Choroid plexus epithelial cell (primary cell): Measurements from ENCODE around the gene ARMH3.
"Not testable (repeated sequence)": the region's sequence is repeated elsewhere in the genome, so short reads cannot be mapped to it uniquely, and the experiment has no call there.

ENCODE experiments used
- DNase-seq: peaks from one replicate; pipeline ENCODE4 v3.0.0-alpha.2; 2010; ENCODE audit warnings: low read depth
- H3K4me3 ChIP-seq: 2 replicates; pipeline ENCODE4 v1.5.1; 2011; ENCODE audit warnings: low read depth, mild to moderate bottlenecking, control low read depth, low read length, moderate library complexity
- CTCF ChIP-seq: conservative IDR thresholded peaks from 2 replicates; pipeline ENCODE4 v1.5.1; 2011; ENCODE audit warnings: low read depth, mild to moderate bottlenecking, control low read depth, inconsistent platforms, low read length, moderate library complexity

Gene ARMH3

GRCh38 chr10:101986624-101986971 lies 69.4 kb downstream of the ARMH3 start:
- no peak overlapping the region for H3K4me3 ChIP-seq
- peak; percentile 53 for DNase-seq
- no peak for TF ChIP-seq CTCF

GRCh38 chr10:101980677-101981076 lies 75.3 kb downstream of the ARMH3 start:
- not testable (repeated sequence) for H3K4me3 ChIP-seq, DNase-seq

- no peak for TF ChIP-seq CTCF
- no peak overlapping the region for H3K4me3 ChIP-seq
- peak; percentile 26 for DNase-seq
Measured at GRCh38 chr10:101974091-101974971, 81.6 kb downstream of the ARMH3 start.

- no peak overlapping the region for H3K4me3 ChIP-seq
- TF ChIP-seq CTCF: no peak
- peak; percentile 27 for DNase-seq
Measured at GRCh38 chr10:101972761-101973160, 83.2 kb downstream of the ARMH3 start.

GRCh38 chr10:101969412-101969922 lies 86.5 kb downstream of the ARMH3 start:
- DNase-seq: no peak
- H3K4me3 ChIP-seq: no peak overlapping the region
- TF ChIP-seq CTCF: no peak

GRCh38 chr10:101968940-101969321 lies 87.0 kb downstream of the ARMH3 start:
- TF ChIP-seq CTCF: no peak
- DNase-seq: no peak
- H3K4me3 ChIP-seq: no peak overlapping the region

GRCh38 chr10:101968286-101968939 lies 87.6 kb downstream of the ARMH3 start:
- H3K4me3 ChIP-seq: no peak overlapping the region
- TF ChIP-seq CTCF: no peak
- no peak for DNase-seq
